Eye (tissue), 1 donor: ENCODE results near the gene CELSR3.

ENCODE experiments used
- DNase-seq: peaks from one replicate; pipeline ENCODE4 v3.0.0-alpha.2; 2015

The CELSR3 gene

GRCh38 chr3:48662753-48663488 is at the start of gene CELSR3:
Gene CELSR3 (minus strand): TSS chr3:48662886. CDS start chr3:48662634, 252 bp downstream.
- DNase-seq, result peak; percentile 93

GRCh38 chr3:48711727-48712126 is 49.0 kb upstream of the CELSR3 start:
- DNase-seq, result no peak

GRCh38 chr3:48709051-48709461 is 46.4 kb upstream of the CELSR3 start:
- DNase-seq, result no peak

- no peak for DNase-seq
Observed at GRCh38 chr3:48708481-48708889, 45.8 kb upstream of the CELSR3 start.

- no peak for DNase-seq
Observed at GRCh38 chr3:48707157-48707556, 44.5 kb upstream of the CELSR3 start.

- no peak for DNase-seq
Observed at GRCh38 chr3:48702320-48702920, 39.7 kb upstream of the CELSR3 start.

- no peak for DNase-seq
Observed at GRCh38 chr3:48700731-48701405, 38.2 kb upstream of the CELSR3 start.

- no peak for DNase-seq
Observed at GRCh38 chr3:48698891-48699290, 36.2 kb upstream of the CELSR3 start.

- no peak for DNase-seq
Observed at GRCh38 chr3:48697952-48698351, 35.3 kb upstream of the CELSR3 start.

GRCh38 chr3:48696601-48697000 is 33.9 kb upstream of the CELSR3 start:
- DNase-seq, result no peak

- no peak for DNase-seq
Observed at GRCh38 chr3:48696156-48696555, 33.5 kb upstream of the CELSR3 start.

GRCh38 chr3:48695393-48695753 is 32.7 kb upstream of the CELSR3 start:
- DNase-seq, result peak; percentile 86

- peak; percentile 91 for DNase-seq
Observed at GRCh38 chr3:48694610-48695392, 32.1 kb upstream of the CELSR3 start.

- no peak for DNase-seq
Observed at GRCh38 chr3:48693826-48694225, 31.1 kb upstream of the CELSR3 start.

- no peak for DNase-seq
Observed at GRCh38 chr3:48692551-48692950, 29.9 kb upstream of the CELSR3 start.

- DNase-seq, result no peak
Observed at GRCh38 chr3:48690846-48691458, 28.3 kb upstream of the CELSR3 start.

GRCh38 chr3:48689384-48689783 is 26.7 kb upstream of the CELSR3 start:
- DNase-seq, result no peak

GRCh38 chr3:48688737-48689075 is 26.0 kb upstream of the CELSR3 start:
- DNase-seq, result no peak

- DNase-seq, result no peak
Observed at GRCh38 chr3:48688032-48688736, 25.5 kb upstream of the CELSR3 start.

- DNase-seq, result no peak
Observed at GRCh38 chr3:48687220-48687678, 24.6 kb upstream of the CELSR3 start.

GRCh38 chr3:48686538-48687219 is 24.0 kb upstream of the CELSR3 start:
- no peak for DNase-seq
